H9 (cell line): ENCODE data around the gene RHBDF1. TPM values are rescaled to one million over a fixed set of nuclear protein-coding genes. Genes with fewer than 3 reads are reported as not detected.
"Not testable (repeated sequence)": the region's sequence is repeated elsewhere in the genome, so short reads cannot be mapped to it uniquely, and the experiment has no call there.

Source experiments
- DNase-seq: peaks from one replicate; pipeline ENCODE4 v3.0.0-alpha.2; 2017
- H2AFZ ChIP-seq: one replicate; pipeline ENCODE4 v1.6.1; 2013; ENCODE audit warnings: mild to moderate bottlenecking, low read length, control low read depth, moderate library complexity
- H2AK5ac ChIP-seq: 2 replicates; pipeline ENCODE4 v1.6.1; 2013; ENCODE audit warnings: low read length, control low read depth, mixed read lengths; ENCODE audit not compliant: insufficient read length
- H2BK120ac ChIP-seq: one replicate; pipeline ENCODE4 v1.6.1; 2013; ENCODE audit warnings: low read depth, mild to moderate bottlenecking, low read length, control low read depth, inconsistent platforms; ENCODE audit not compliant: poor library complexity, severe bottlenecking
- H2BK12ac ChIP-seq: 2 replicates; pipeline ENCODE4 v1.6.1; 2013; ENCODE audit warnings: low read length, control low read depth, mixed read lengths, low read depth; ENCODE audit not compliant: insufficient read length
- H2BK15ac ChIP-seq: 2 replicates; pipeline ENCODE4 v1.6.1; 2013; ENCODE audit warnings: low read depth, low read length, control low read depth
- H2BK20ac ChIP-seq: one replicate; pipeline ENCODE4 v1.6.1; 2013; ENCODE audit warnings: low read depth, mild to moderate bottlenecking, low read length, control low read depth, inconsistent platforms; ENCODE audit not compliant: poor library complexity, severe bottlenecking
- H2BK5ac ChIP-seq: 2 replicates; pipeline ENCODE4 v1.6.1; 2013; ENCODE audit warnings: low read length, control low read depth, mixed read lengths; ENCODE audit not compliant: insufficient read length
- H3K14ac ChIP-seq: 2 replicates; pipeline ENCODE4 v1.6.1; 2013; ENCODE audit warnings: low read length, control low read depth; ENCODE audit not compliant: insufficient read depth
- H3K18ac ChIP-seq: 2 replicates; pipeline ENCODE4 v1.6.1; 2013; ENCODE audit warnings: low read depth, mild to moderate bottlenecking, mixed read lengths, low read length, control low read depth; ENCODE audit not compliant: insufficient read length
- H3K23ac ChIP-seq: 2 replicates; pipeline ENCODE4 v1.6.1; 2013; ENCODE audit warnings: low read length, control low read depth, mixed read lengths, low read depth; ENCODE audit not compliant: insufficient read length
- H3K23me2 ChIP-seq: 2 replicates; pipeline ENCODE4 v1.6.1; 2013; ENCODE audit warnings: low read depth, mild to moderate bottlenecking, mixed read lengths, low read length, control low read depth; ENCODE audit not compliant: insufficient read length, poor library complexity, severe bottlenecking
- H3K27ac ChIP-seq: 2 replicates; pipeline ENCODE4 v1.5.1; 2013; ENCODE audit warnings: low read length, control low read depth, mixed read lengths, low read depth; ENCODE audit not compliant: insufficient read length
- H3K27me3 ChIP-seq: 2 replicates; pipeline ENCODE4 v1.6.1; 2013; ENCODE audit warnings: low read length, control low read depth, inconsistent platforms; ENCODE audit not compliant: insufficient read depth
- H3K4ac ChIP-seq: 2 replicates; pipeline ENCODE4 v1.6.1; 2013; ENCODE audit warnings: low read depth, mild to moderate bottlenecking, control low read depth, inconsistent platforms, low read length, moderate library complexity
- H3K4me1 ChIP-seq: 2 replicates; pipeline ENCODE4 v1.6.1; 2013; ENCODE audit warnings: low read length, control low read depth, inconsistent platforms; ENCODE audit not compliant: insufficient read depth
- H3K4me2 ChIP-seq: 2 replicates; pipeline ENCODE4 v1.6.1; 2013; ENCODE audit warnings: low read length, control low read depth, mixed read lengths; ENCODE audit not compliant: insufficient read length, insufficient read depth
- H3K56ac ChIP-seq: 2 replicates; pipeline ENCODE4 v1.6.1; 2013; ENCODE audit warnings: low read depth, mild to moderate bottlenecking, mixed read lengths, low read length, control low read depth; ENCODE audit not compliant: insufficient read length
- H3K79me1 ChIP-seq: 2 replicates; pipeline ENCODE4 v1.6.1; 2013; ENCODE audit warnings: low read depth, mild to moderate bottlenecking, moderate library complexity, low read length, control low read depth, inconsistent platforms; ENCODE audit not compliant: insufficient read depth, poor library complexity, severe bottlenecking
- H3K79me2 ChIP-seq: 2 replicates; pipeline ENCODE4 v1.6.1; 2013; ENCODE audit warnings: low read length, control low read depth, inconsistent platforms; ENCODE audit not compliant: insufficient read depth
- H3K9ac ChIP-seq: 2 replicates; pipeline ENCODE4 v1.6.1; 2013; ENCODE audit warnings: low read length, control low read depth, mixed read lengths; ENCODE audit not compliant: insufficient read length; ENCODE audit errors: extremely low read depth
- H3K9me3 ChIP-seq: one replicate; pipeline ENCODE4 v1.6.1; 2013; ENCODE audit warnings: low read depth, low read length, inconsistent platforms; ENCODE audit not compliant: control insufficient read depth
- H3T11ph ChIP-seq: one replicate; pipeline ENCODE4 v1.6.1; 2013; ENCODE audit warnings: mild to moderate bottlenecking, low read length, control low read depth, inconsistent platforms
- H4K20me1 ChIP-seq: one replicate; pipeline ENCODE4 v1.6.1; 2013; ENCODE audit not compliant: control insufficient read depth, insufficient read length, insufficient read depth
- H4K5ac ChIP-seq: 2 replicates; pipeline ENCODE4 v1.6.1; 2013; ENCODE audit warnings: low read depth, mild to moderate bottlenecking, mixed read lengths, low read length, control low read depth; ENCODE audit not compliant: insufficient read length
- H4K8ac ChIP-seq: replicated peaks from 2 replicates; pipeline ENCODE4 v1.6.1; 2013; ENCODE audit warnings: low read length, control low read depth, mixed read lengths, low read depth; ENCODE audit not compliant: insufficient read length
- H4K91ac ChIP-seq: 2 replicates; pipeline ENCODE4 v1.6.1; 2013; ENCODE audit warnings: low read depth, mild to moderate bottlenecking, moderate library complexity, mixed read lengths, low read length, control low read depth; ENCODE audit not compliant: insufficient read length
- H3K27ac Mint-ChIP-seq, 3 experiments: 2 replicates in 2 of 3; 3 replicates in 1 of 3; pipeline ENCODE4 v1.8.0; 2020 to 2021; ENCODE audit warnings: mixed read lengths in 3 of 3, mild to moderate bottlenecking in 1 of 3, moderate library complexity in 1 of 3
- H3K27me3 Mint-ChIP-seq: 2 replicates; pipeline ENCODE4 v1.8.0; 2021; ENCODE audit warnings: low read depth, mild to moderate bottlenecking, moderate library complexity, mixed read lengths
- H3K36me3 Mint-ChIP-seq, 3 experiments: 2 replicates in 2 of 3; 3 replicates in 1 of 3; pipeline ENCODE4 v1.8.0; 2020 to 2021; ENCODE audit warnings: low read depth in 3 of 3, mixed read lengths in 3 of 3; ENCODE audit not compliant: insufficient read depth in 1 of 3
- H3K4me1 Mint-ChIP-seq, 2 experiments: 2 replicates each; pipeline ENCODE4 v1.8.0; 2020; ENCODE audit warnings: mixed read lengths in 2 of 2
- H3K4me3 Mint-ChIP-seq, 2 experiments: 2 replicates in 1 of 2; 3 replicates in 1 of 2; pipeline ENCODE4 v1.8.0; 2020 to 2021; ENCODE audit warnings: mild to moderate bottlenecking in 2 of 2, mixed read lengths in 2 of 2, moderate library complexity in 1 of 2
- H3K9me3 Mint-ChIP-seq, 2 experiments: 2 replicates in 1 of 2; 3 replicates in 1 of 2; pipeline ENCODE4 v1.8.0; 2020; ENCODE audit warnings: mild to moderate bottlenecking in 2 of 2, mixed read lengths in 2 of 2, moderate library complexity in 1 of 2
- WGBS: extraction: QIAGEN DNeasy Blood & Tissue Kit; methylation state at CpG from one replicate; pipeline ENCODE4 v1.1.7; 2013; ENCODE audit warnings: missing lambda C conversion rate, low lambda C conversion rate, mixed read lengths; ENCODE audit not compliant: insufficient read length; ENCODE audit errors: extremely low coverage; 5-methylcytosine and 5-hydroxymethylcytosine counted together
- total RNA-seq: library from RNA; stranded (reverse); gene quantifications from 2 replicates; pipeline ENCODE4 v1.2.1, GENCODE V29; 2021
- TF ChIP-seq, protein P1 (sequence below): fragments of 200-600 bp; sonication (generic); conservative IDR thresholded peaks from 3 replicates; pipeline ENCODE4 v1.8.0; 2021; ENCODE audit warnings: antibody characterized with exemption, mild to moderate bottlenecking

The RHBDF1 gene
- total RNA-seq, 1 experiment from 2014 or later = 34.6 TPM

GRCh38 chr16:38941-39892 is 33.2 kb downstream of the RHBDF1 start:
- Histone ChIP-seq H4K8ac (no peak overlapping the region), H3K23me2 (no peaks in the 10 kb centered on the region), H4K20me1 (no peaks in the 10 kb centered on the region), H3K9ac (no peak overlapping the region), H2AK5ac (no peak overlapping the region), H3K14ac (peak overlapping the region; percentile 48; the same call in 1 of the 2 replicates), H2BK15ac (no peak overlapping the region), H2BK20ac (no peak overlapping the region), H3K27me3 (no peaks in the 10 kb centered on the region), H3K56ac (no peak overlapping the region), H3K18ac (no peak overlapping the region), H3T11ph (no peak overlapping the region), H3K4ac (no peak overlapping the region), H2AFZ (no peak overlapping the region), H3K27ac (no peak overlapping the region), H4K5ac (no peak overlapping the region), H3K23ac (no peak overlapping the region), H2BK12ac (no peak overlapping the region), H3K4me1 (no peaks in the 10 kb centered on the region), H3K79me2 (no peaks in the 10 kb centered on the region), H3K79me1 (no peaks in the 10 kb centered on the region), H3K4me2 (no peak overlapping the region), H4K91ac (no peak overlapping the region), H3K9me3 (peaks cover 12% of the 10 kb centered on the region), H2BK5ac (no peak overlapping the region), H2BK120ac (no peak overlapping the region)
- Mint-ChIP-seq H3K4me3 (no peak overlapping the region), H3K36me3 (peaks cover 35 to 58% (median 51%) of the 10 kb centered on the region in 3 experiments), H3K27me3 (peaks cover 1% of the 10 kb centered on the region), H3K4me1 (no peaks in the 10 kb centered on the region), H3K9me3 (peaks cover 9 to 14% of the 10 kb centered on the region in 2 experiments; a peak in 4 of 5 replicates), H3K27ac (peak overlapping the region in 1 of 3 experiments; percentile 78; a peak in 1 of 7 replicates)
- no CpG with 5 or more reads among the region's 13 CpGs for WGBS
- no peak for DNase-seq
- TF ChIP-seq, protein P1, sequence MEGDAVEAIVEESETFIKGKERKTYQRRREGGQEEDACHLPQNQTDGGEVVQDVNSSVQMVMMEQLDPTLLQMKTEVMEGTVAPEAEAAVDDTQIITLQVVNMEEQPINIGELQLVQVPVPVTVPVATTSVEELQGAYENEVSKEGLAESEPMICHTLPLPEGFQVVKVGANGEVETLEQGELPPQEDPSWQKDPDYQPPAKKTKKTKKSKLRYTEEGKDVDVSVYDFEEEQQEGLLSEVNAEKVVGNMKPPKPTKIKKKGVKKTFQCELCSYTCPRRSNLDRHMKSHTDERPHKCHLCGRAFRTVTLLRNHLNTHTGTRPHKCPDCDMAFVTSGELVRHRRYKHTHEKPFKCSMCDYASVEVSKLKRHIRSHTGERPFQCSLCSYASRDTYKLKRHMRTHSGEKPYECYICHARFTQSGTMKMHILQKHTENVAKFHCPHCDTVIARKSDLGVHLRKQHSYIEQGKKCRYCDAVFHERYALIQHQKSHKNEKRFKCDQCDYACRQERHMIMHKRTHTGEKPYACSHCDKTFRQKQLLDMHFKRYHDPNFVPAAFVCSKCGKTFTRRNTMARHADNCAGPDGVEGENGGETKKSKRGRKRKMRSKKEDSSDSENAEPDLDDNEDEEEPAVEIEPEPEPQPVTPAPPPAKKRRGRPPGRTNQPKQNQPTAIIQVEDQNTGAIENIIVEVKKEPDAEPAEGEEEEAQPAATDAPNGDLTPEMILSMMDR = no peak

- not testable (repeated sequence) for H3K23ac ChIP-seq, H3K79me2 ChIP-seq, H2BK15ac ChIP-seq, H3K27me3 Mint-ChIP-seq, H3K4me1 ChIP-seq, H2AFZ ChIP-seq, H2BK12ac ChIP-seq, H3K27me3 ChIP-seq, H3K18ac ChIP-seq, H3K4me1 Mint-ChIP-seq, H2AK5ac ChIP-seq, H3K23me2 ChIP-seq, H3K56ac ChIP-seq, H4K20me1 ChIP-seq, DNase-seq, H3K14ac ChIP-seq, H3T11ph ChIP-seq, H3K4me3 Mint-ChIP-seq, H4K8ac ChIP-seq, H2BK5ac ChIP-seq, H3K4me2 ChIP-seq, H2BK120ac ChIP-seq, H3K4ac ChIP-seq, H3K79me1 ChIP-seq, H4K91ac ChIP-seq, H3K27ac ChIP-seq, H2BK20ac ChIP-seq, H4K5ac ChIP-seq, H3K9ac ChIP-seq
- WGBS = no CpG with 5 or more reads among the region's 11 CpGs
- Mint-ChIP-seq H3K36me3 (peaks cover 28 to 51% (median 42%) of the 10 kb centered on the region in 3 experiments), H3K9me3 (peaks cover 9 to 12% of the 10 kb centered on the region in 2 experiments; a peak in 3 of 5 replicates), H3K27ac (0 out of 7 replicates have a peak overlapping the region, but pooled peaks of 1 of the 3 experiments have one; percentile 44)
- peaks cover 11% of the 10 kb centered on the region for H3K9me3 ChIP-seq
Observed at GRCh38 chr16:38206-38605, 34.2 kb downstream of the RHBDF1 start.
